ENCODE measurements around the gene CPEB4. TPM values are rescaled to one million over a fixed set of nuclear protein-coding genes. Genes with fewer than 3 reads are reported as not detected.

CPEB4 gene
- total RNA-seq, 1 experiment from 2014 or later, result 27.7 TPM

DNA sequence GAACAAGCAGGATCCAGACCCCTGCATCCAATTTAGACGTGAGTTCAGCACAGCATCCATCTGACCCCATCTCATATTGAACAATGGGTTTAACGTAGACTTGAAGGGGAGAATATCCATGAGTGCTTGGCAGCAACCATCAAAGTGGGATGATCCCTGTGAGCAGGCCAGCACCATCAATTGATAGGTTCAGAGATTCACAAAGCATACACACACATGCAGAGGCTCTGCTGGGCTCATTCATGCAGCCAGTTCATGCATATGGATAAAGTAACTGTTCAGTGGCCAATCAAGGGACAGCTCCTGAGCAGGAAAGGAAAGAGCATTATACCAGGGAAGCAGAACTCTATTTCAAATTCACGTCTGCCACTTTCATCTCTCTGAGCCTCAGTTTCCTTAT, 24.8 kb upstream of the CPEB4 start:
- no TSS peak for BruUV-seq (replicated peaks)
- no peaks in the 10 kb centered on the region for H3K9me3 ChIP-seq (ENCODE audit: control insufficient read depth, insufficient read depth, low read depth, low read length)
- H3K27me3 ChIP-seq (ENCODE audit: control insufficient read depth, insufficient read depth, low read length), result no peaks in the 10 kb centered on the region
- ChIA-PET POLR2A (no interaction called here), CTCF (no interaction called here)
- H3K27ac ChIP-seq (ENCODE audit: low read length), result no peak overlapping the region
- no peak overlapping the region for H3K4me3 ChIP-seq (ENCODE audit: low read depth in 2 of 2, low read length in 2 of 2)
- in situ Hi-C loops (cut with HindIII; ENCODE audit: low pct_unique_long_range_greater_than_20kb, low sequenced_read_pairs), result no loop called here
- ATAC-seq (no peak), DNase-seq (ENCODE audit: low read depth, low spot score) (no peak)
- H3K36me3 ChIP-seq (ENCODE audit: control insufficient read depth, insufficient read depth, low read length), result no peaks in the 10 kb centered on the region
- H3K4me1 ChIP-seq (ENCODE audit: control insufficient read depth, insufficient read depth, low read length), result no peaks in the 10 kb centered on the region
- TF ChIP-seq, protein P1, sequence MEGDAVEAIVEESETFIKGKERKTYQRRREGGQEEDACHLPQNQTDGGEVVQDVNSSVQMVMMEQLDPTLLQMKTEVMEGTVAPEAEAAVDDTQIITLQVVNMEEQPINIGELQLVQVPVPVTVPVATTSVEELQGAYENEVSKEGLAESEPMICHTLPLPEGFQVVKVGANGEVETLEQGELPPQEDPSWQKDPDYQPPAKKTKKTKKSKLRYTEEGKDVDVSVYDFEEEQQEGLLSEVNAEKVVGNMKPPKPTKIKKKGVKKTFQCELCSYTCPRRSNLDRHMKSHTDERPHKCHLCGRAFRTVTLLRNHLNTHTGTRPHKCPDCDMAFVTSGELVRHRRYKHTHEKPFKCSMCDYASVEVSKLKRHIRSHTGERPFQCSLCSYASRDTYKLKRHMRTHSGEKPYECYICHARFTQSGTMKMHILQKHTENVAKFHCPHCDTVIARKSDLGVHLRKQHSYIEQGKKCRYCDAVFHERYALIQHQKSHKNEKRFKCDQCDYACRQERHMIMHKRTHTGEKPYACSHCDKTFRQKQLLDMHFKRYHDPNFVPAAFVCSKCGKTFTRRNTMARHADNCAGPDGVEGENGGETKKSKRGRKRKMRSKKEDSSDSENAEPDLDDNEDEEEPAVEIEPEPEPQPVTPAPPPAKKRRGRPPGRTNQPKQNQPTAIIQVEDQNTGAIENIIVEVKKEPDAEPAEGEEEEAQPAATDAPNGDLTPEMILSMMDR (IDR thresholded peaks at IDR 0.05), result no peak
- TF ChIP-seq POLR2AphosphoS5 (IDR thresholded peaks at IDR 0.05; ENCODE audit: low read depth, low read length), result no peak
- TF ChIP-seq, protein P2, sequence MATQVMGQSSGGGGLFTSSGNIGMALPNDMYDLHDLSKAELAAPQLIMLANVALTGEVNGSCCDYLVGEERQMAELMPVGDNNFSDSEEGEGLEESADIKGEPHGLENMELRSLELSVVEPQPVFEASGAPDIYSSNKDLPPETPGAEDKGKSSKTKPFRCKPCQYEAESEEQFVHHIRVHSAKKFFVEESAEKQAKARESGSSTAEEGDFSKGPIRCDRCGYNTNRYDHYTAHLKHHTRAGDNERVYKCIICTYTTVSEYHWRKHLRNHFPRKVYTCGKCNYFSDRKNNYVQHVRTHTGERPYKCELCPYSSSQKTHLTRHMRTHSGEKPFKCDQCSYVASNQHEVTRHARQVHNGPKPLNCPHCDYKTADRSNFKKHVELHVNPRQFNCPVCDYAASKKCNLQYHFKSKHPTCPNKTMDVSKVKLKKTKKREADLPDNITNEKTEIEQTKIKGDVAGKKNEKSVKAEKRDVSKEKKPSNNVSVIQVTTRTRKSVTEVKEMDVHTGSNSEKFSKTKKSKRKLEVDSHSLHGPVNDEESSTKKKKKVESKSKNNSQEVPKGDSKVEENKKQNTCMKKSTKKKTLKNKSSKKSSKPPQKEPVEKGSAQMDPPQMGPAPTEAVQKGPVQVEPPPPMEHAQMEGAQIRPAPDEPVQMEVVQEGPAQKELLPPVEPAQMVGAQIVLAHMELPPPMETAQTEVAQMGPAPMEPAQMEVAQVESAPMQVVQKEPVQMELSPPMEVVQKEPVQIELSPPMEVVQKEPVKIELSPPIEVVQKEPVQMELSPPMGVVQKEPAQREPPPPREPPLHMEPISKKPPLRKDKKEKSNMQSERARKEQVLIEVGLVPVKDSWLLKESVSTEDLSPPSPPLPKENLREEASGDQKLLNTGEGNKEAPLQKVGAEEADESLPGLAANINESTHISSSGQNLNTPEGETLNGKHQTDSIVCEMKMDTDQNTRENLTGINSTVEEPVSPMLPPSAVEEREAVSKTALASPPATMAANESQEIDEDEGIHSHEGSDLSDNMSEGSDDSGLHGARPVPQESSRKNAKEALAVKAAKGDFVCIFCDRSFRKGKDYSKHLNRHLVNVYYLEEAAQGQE (IDR thresholded peaks at IDR 0.05; ENCODE audit: insufficient read depth in 1 of 2, low read depth in 2 of 2, low read length in 1 of 2), result no peak
- no peak for TF ChIP-seq SIN3A (IDR thresholded peaks at IDR 0.05; ENCODE audit: borderline replicate concordance, insufficient read depth, low read depth, low read length)
- no peak for TF ChIP-seq TCF7L2 (IDR thresholded peaks at IDR 0.05; ENCODE audit: low read depth, low read length)
- intact Hi-C loops (cut with micrococcal nuclease; ENCODE audit: unreplicated experiment), result no loop called here

DNA sequence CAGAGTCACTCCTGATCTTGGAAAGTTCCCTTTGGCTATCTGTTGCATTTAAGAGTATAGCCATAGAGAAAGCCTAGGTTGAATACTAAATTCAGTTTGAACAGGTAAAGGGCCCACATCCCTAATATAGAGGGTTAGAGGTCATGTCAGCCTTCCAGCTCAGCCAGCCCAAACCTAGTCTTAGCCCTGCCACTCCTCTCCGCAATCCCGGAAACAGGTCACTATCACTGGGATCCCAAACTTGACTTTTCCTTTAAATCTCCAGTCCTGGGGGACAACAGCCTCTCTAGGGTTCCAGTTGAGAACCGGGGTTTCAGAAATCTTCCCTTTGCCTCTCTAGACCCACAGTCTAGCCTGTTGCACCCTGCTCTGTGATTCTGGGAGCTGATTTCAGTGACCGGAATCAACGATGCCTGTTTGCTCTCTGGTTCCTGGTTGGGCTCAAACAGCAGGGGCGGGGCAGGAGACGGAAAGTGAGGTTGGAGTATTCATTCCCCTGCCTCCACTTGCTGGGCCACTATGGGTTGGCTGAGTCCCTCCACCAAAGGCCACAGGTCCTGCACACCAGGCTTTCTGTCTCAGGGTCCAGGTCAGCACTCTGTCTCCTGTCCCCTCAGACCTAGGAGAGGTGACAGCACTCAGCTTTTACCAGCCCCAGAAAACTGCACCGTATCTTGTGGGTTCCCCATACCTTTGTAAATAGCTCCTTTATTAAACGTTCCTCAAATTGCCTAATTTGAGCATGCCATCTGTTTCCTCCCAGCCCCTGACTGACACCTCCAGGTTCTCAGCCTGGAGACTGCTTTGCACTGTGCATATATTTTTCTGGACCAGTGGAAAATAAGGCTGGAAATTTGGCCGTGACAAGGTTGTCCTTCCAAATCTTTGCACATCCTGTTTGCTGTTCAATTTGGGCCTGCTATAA, 23.8 kb upstream of the CPEB4 start:
- no peak for ATAC-seq
- in situ Hi-C loops (cut with HindIII; ENCODE audit: low pct_unique_long_range_greater_than_20kb, low sequenced_read_pairs) (no loop called here), intact Hi-C loops (cut with micrococcal nuclease; ENCODE audit: unreplicated experiment) (no loop called here)

More for the DNA sequence above, 23.8 kb upstream of the CPEB4 start:
- Histone ChIP-seq H3K27me3 (ENCODE audit: control insufficient read depth, insufficient read depth, low read length) (no peaks in the 10 kb centered on the region), H3K36me3 (ENCODE audit: control insufficient read depth, insufficient read depth, low read length) (no peaks in the 10 kb centered on the region), H3K27ac (ENCODE audit: low read length) (no peak overlapping the region), H3K9me3 (ENCODE audit: control insufficient read depth, insufficient read depth, low read depth, low read length) (no peaks in the 10 kb centered on the region), H3K4me3 (ENCODE audit: low read depth in 2 of 2, low read length in 2 of 2) (no peak overlapping the region), H3K4me1 (ENCODE audit: control insufficient read depth, insufficient read depth, low read length) (no peaks in the 10 kb centered on the region)
- no peak for TF ChIP-seq SIN3A (IDR thresholded peaks at IDR 0.05; ENCODE audit: borderline replicate concordance, insufficient read depth, low read depth, low read length)
- no peak for TF ChIP-seq POLR2AphosphoS5 (IDR thresholded peaks at IDR 0.05; ENCODE audit: low read depth, low read length)
- TF ChIP-seq, protein P1 (IDR thresholded peaks at IDR 0.05), result no peak
- TF ChIP-seq TCF7L2 (IDR thresholded peaks at IDR 0.05; ENCODE audit: low read depth, low read length), result no peak
- TF ChIP-seq, protein P2 (IDR thresholded peaks at IDR 0.05; ENCODE audit: insufficient read depth in 1 of 2, low read depth in 2 of 2, low read length in 1 of 2), result no peak
- POLR2A ChIA-PET, result no interaction called here
- BruUV-seq (replicated peaks), result no TSS peak
- no peak for DNase-seq (ENCODE audit: low read depth, low spot score)
- CTCF ChIA-PET, result no interaction called here

Data from Panc1 (cell line).